ENCODE data around the gene IWS1.

DNA sequence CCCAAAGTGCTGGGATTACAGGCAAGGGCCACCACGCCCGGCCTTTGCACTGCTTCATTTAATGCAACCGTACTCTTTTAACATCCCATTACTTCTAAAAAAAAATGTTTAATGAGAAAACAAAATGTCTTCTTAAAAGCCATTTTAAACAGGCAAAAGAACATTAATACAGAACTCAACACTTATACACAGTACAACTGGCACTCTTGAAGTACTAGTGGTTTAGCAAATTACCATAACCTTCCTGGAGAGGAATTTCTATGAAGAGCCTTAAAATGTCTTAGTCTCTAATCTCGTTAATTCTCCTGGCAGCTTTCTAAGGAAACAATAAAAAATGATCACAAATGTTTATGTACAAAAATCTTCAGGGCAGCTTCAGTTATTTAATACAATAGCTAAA, 5.9 kb downstream of the IWS1 start:
- TF ChIP-seq, protein P1, sequence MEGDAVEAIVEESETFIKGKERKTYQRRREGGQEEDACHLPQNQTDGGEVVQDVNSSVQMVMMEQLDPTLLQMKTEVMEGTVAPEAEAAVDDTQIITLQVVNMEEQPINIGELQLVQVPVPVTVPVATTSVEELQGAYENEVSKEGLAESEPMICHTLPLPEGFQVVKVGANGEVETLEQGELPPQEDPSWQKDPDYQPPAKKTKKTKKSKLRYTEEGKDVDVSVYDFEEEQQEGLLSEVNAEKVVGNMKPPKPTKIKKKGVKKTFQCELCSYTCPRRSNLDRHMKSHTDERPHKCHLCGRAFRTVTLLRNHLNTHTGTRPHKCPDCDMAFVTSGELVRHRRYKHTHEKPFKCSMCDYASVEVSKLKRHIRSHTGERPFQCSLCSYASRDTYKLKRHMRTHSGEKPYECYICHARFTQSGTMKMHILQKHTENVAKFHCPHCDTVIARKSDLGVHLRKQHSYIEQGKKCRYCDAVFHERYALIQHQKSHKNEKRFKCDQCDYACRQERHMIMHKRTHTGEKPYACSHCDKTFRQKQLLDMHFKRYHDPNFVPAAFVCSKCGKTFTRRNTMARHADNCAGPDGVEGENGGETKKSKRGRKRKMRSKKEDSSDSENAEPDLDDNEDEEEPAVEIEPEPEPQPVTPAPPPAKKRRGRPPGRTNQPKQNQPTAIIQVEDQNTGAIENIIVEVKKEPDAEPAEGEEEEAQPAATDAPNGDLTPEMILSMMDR (IDR thresholded peaks at IDR 0.05; ENCODE audit: poor library complexity): no peak
- TF ChIP-seq EZH2 (IDR thresholded peaks at IDR 0.05; ENCODE audit: borderline replicate concordance): no peak
- no peak for TF ChIP-seq EZH2phosphoT487 (IDR thresholded peaks at IDR 0.05; ENCODE audit: low read depth, severe bottlenecking, unreplicated experiment)
